OCI-LY3 (cell line): ENCODE measurements around the gene TICAM1.

Source experiments
- H2AFZ ChIP-seq: fragments of 200-600, 300-600 bp; shearing (Covaris generic); 2 replicates; pipeline ENCODE4 v1.6.0; 2014; ENCODE audit warnings: antibody characterized with exemption, low read depth, low read length
- H3K27ac ChIP-seq: fragments of 200-600, 300-600 bp; sonication (generic); 2 replicates; pipeline ENCODE4 v1.5.1; 2014; ENCODE audit warnings: mild to moderate bottlenecking, low read length, moderate library complexity, mixed read lengths
- H3K27me3 ChIP-seq: fragments of 200-600, 300-600 bp; sonication (generic); 2 replicates; pipeline ENCODE4 v1.6.1; 2014; ENCODE audit warnings: low read depth, low read length, mixed read lengths
- H3K36me3 ChIP-seq: fragments of 200-600, 300-600 bp; sonication (generic); replicated peaks from 2 replicates; pipeline ENCODE3; 2014; ENCODE audit warnings: low read depth, low read length, mixed read lengths
- H3K4me1 ChIP-seq: fragments of 300-600, 200-600 bp; sonication (generic); 2 replicates; pipeline ENCODE4 v1.6.1; 2014; ENCODE audit warnings: low read length, mixed read lengths
- H3K4me2 ChIP-seq: fragments of 200-600, 300-600 bp; sonication (generic); 2 replicates; pipeline ENCODE4 v1.6.1; 2014; ENCODE audit warnings: low read length, mixed read lengths
- H3K4me3 ChIP-seq: fragments of 300-600, 200-600 bp; sonication (generic); 2 replicates; pipeline ENCODE4 v1.5.1; 2014; ENCODE audit warnings: antibody characterized with exemption, mild to moderate bottlenecking, low read length, moderate library complexity
- H3K79me2 ChIP-seq: fragments of 300-600, 200-600 bp; shearing (Covaris generic); 2 replicates; pipeline ENCODE4 v1.6.1; 2014; ENCODE audit warnings: mild to moderate bottlenecking, low read length, mixed read lengths
- H3K9ac ChIP-seq: fragments of 300-600, 200-600 bp; shearing (Covaris generic); 2 replicates; pipeline ENCODE4 v1.6.0; 2014; ENCODE audit warnings: mild to moderate bottlenecking, low read length, moderate library complexity
- H3K9me3 ChIP-seq: fragments of 200-600, 300-600 bp; shearing (Covaris generic); 2 replicates; pipeline ENCODE4 v1.6.1; 2014; ENCODE audit warnings: low read length, mixed read lengths; ENCODE audit not compliant: insufficient read depth
- H4K20me1 ChIP-seq: fragments of 200-600, 300-600 bp; sonication (generic); 2 replicates; pipeline ENCODE4 v1.6.1; 2016; ENCODE audit warnings: low read length, mixed read lengths; ENCODE audit not compliant: insufficient read depth
- CTCF ChIP-seq: fragments of 200-600, 300-600 bp; sonication (generic); IDR thresholded peaks from 2 replicates; pipeline ENCODE4 v1.5.1; 2014; ENCODE audit warnings: antibody characterized with exemption, low read length, low read depth
- EZH2phosphoT487 ChIP-seq: fragments of 200-600 bp; shearing (Covaris generic); IDR thresholded peaks from 2 replicates; pipeline ENCODE4 v1.6.1; 2018; ENCODE audit warnings: antibody characterized with exemption, mixed run types, low read depth

The TICAM1 gene

GRCh38 chr19:4831304-4831978 lies at the start of gene TICAM1:
TSS of gene TICAM1 (minus strand) at chr19:4831712. CDS start at chr19:4818377, 13,335 bp downstream.
- Histone ChIP-seq H3K79me2 (peaks cover 56% of the 10 kb centered on the region), H2AFZ (no peak within 1 kb of the TSS), H3K4me1 (peaks cover 43% of the 10 kb centered on the region), H3K4me3 (peak within 1 kb of the TSS; percentile 83), H3K4me2 (peak within 1 kb of the TSS; percentile 80), H4K20me1 (peaks cover 21% of the 10 kb centered on the region), H3K9ac (peak within 1 kb of the TSS; percentile 87), H3K27ac (peak within 1 kb of the TSS; percentile 78), H3K36me3 (peaks cover 18% of the 10 kb centered on the region), H3K9me3 (peaks cover 6% of the 10 kb centered on the region; the same call in 1 of the 2 replicates), H3K27me3 (no peaks in the 10 kb centered on the region)
- no peak for TF ChIP-seq EZH2phosphoT487
- peak; percentile 7; the same call in 1 of the 2 replicates for TF ChIP-seq CTCF

- Histone ChIP-seq H3K4me1 (no peaks in the 10 kb centered on the region), H3K4me2 (no peak overlapping the region), H3K27ac (no peak overlapping the region), H3K36me3 (no peaks in the 10 kb centered on the region), H3K27me3 (peaks cover 2% of the 10 kb centered on the region; the same call in 1 of the 2 replicates), H3K9me3 (no peaks in the 10 kb centered on the region), H3K4me3 (no peak overlapping the region), H3K9ac (no peak overlapping the region), H2AFZ (no peak overlapping the region), H4K20me1 (no peaks in the 10 kb centered on the region), H3K79me2 (no peaks in the 10 kb centered on the region)
- TF ChIP-seq CTCF: no peak
- no peak for TF ChIP-seq EZH2phosphoT487
Observed at GRCh38 chr19:4879041-4879440, 47.5 kb upstream of the TICAM1 start.

GRCh38 chr19:4878491-4878968 lies 47.0 kb upstream of the TICAM1 start:
- Histone ChIP-seq H3K4me2 (no peak overlapping the region), H3K27ac (no peak overlapping the region), H3K4me1 (no peaks in the 10 kb centered on the region), H4K20me1 (no peaks in the 10 kb centered on the region), H2AFZ (0 out of 2 replicates have a peak overlapping the region, but pooled peaks have one; percentile 4), H3K36me3 (no peaks in the 10 kb centered on the region), H3K9ac (no peak overlapping the region), H3K9me3 (no peaks in the 10 kb centered on the region), H3K79me2 (no peaks in the 10 kb centered on the region), H3K27me3 (peaks cover 7% of the 10 kb centered on the region; the same call in 1 of the 2 replicates), H3K4me3 (no peak overlapping the region)
- TF ChIP-seq CTCF: no peak
- no peak for TF ChIP-seq EZH2phosphoT487

- Histone ChIP-seq H3K79me2 (no peaks in the 10 kb centered on the region), H3K4me3 (no peak overlapping the region), H3K9me3 (no peaks in the 10 kb centered on the region), H3K27me3 (peaks cover 10% of the 10 kb centered on the region; the same call in 1 of the 2 replicates), H3K36me3 (no peaks in the 10 kb centered on the region), H3K27ac (no peak overlapping the region), H3K4me1 (no peaks in the 10 kb centered on the region), H3K4me2 (no peak overlapping the region), H2AFZ (no peak overlapping the region), H3K9ac (no peak overlapping the region), H4K20me1 (no peaks in the 10 kb centered on the region)
- TF ChIP-seq CTCF (no peak), EZH2phosphoT487 (no peak)
Observed at GRCh38 chr19:4877753-4878490, 46.4 kb upstream of the TICAM1 start.
